GM19455 (cell line): ENCODE measurements around the gene SCAPER.

Experiments used
- ATAC-seq: cut with Tn5 transposase; IDR thresholded peaks from one replicate; pipeline ENCODE4 v1.9.1; 2021; ENCODE audit not compliant: unreplicated experiment

Gene SCAPER

GRCh38 chr15:76678766-76679165 is 226.4 kb downstream of the SCAPER start:
- ATAC-seq, result no peak

DNA sequence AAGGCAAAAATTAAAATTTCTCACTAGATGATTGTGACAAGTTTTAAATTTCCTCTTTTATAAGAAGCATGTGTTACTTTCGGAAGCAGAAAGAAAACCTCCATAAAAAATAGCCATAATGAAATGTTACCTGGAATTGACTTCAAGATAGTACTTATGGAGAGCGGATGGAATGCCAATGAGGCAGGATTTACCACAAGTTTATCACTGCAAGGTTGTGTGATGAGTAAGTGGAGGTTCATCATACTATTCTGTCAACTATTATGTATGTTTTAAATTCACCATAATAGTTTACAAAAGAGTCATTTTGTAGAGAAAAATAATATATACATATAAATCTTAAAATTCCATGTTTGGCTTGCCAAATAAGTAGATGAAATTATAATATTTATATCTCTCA is 230.3 kb downstream of the SCAPER start:
- no peak for ATAC-seq

DNA sequence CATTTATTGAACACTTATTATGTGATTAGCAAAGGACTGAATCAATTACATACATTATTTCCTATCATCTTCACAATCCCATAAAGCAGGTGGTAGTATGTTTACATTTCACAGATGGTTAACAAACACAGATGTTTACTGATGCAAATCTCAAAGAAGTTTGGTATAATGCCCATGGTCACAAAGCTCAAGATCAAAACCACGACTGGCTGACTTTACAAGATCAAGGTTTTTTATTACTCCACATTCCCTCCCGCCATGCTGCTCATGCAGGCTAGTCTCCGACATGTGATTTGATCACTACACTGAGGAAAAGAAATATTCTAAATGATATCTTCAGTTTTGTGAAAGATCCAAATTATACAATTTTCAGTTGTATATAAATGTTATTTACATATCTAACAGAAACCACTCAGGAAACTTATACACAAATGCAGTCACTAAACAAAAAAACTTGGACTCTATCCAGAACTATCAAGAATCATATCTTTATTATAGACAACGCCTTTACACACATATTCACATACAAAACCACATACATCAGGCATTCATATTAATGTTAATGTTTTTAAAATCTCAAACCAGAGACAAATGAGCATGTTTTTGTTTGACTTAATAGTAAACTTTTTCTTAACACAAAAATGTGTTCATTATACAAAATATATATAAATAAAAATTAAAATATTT is 235.5 kb downstream of the SCAPER start:
- ATAC-seq, result no peak

DNA sequence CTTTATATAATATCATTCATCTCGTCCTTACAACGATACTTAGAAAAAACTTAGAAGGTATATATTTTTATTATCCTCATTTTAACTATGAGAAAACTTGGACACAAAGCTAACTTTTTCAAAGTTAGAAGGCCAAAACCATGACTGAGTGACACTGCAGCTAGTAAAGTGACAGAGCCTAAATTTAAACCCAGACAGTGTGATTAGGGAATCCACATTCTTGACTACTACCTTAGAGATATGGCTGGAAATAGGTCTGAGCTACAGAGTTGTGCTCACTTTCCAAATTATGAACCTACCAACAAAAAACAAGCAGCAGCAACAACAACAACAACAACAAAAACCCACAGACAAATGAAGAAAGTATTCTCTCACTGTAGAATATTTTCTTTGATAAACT is 236.2 kb downstream of the SCAPER start:
- no peak for ATAC-seq

DNA sequence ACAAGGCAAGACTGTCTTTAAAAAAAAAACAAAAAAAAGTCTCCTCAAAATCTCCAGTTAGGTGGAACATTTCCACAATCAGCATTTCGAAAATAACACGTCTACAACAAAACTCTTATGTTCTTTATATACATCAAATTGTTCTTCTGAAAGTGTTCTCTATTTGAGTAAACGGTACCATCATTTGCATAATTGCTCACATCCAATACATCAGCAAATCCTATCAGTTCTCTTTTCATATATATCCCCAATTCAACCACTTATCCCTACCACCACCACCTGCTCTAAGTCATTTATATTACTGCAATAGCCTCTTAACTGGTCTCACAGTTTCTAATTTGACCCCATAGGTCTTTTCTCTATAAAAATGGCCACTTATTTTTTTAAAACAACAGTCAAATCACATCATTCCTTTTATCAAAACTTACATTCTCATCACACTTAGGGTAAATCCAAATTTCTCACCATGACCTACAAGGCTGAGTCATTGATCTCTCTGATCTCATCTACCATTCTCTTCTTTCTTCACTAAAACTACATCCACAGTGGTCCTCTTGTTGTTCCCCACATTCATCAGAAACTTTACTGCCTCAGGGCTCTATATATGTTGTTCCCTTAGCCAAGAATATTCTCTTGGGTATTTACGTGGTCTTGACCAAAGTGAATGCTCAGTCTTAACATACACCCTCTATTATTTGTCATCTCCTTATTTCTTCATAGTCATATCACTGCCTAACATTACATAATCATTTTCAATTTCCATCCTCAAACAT is 237.0 kb downstream of the SCAPER start:
- no peak for ATAC-seq

- ATAC-seq, result no peak
These were observed 240.2 kb downstream of the SCAPER start for GRCh38 chr15:76664895-76665294.

- no peak for ATAC-seq
These were observed 240.7 kb downstream of the SCAPER start for GRCh38 chr15:76664411-76664810.

GRCh38 chr15:76663529-76663928 is 241.6 kb downstream of the SCAPER start:
- ATAC-seq, result no peak

GRCh38 chr15:76648732-76649444 is 256.3 kb downstream of the SCAPER start:
- ATAC-seq, result no peak

GRCh38 chr15:76647612-76648011 is 257.5 kb downstream of the SCAPER start:
- no peak for ATAC-seq

DNA sequence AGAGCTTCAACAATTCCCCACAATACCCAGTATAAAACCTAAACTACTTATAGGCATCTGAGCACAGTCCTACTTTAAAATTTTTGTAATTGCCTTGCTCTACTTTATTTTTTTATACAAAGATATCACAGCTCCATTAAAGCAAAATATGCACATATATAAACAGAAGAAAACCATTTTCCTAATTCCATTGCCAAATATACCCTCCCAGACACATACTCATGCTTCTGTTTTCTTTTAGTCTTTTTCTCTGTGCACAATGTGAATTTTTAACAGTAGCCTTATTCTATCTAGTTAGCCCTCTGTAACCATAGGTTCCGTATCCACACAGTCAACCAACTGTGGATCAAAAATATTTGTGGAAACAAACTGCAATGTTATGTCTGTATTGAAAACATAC is 260.5 kb downstream of the SCAPER start:
- no peak for ATAC-seq

- no peak for ATAC-seq
These were observed 262.5 kb downstream of the SCAPER start for GRCh38 chr15:76642671-76643070.

- ATAC-seq, result no peak
These were observed 268.0 kb downstream of the SCAPER start for GRCh38 chr15:76637166-76637565.

GRCh38 chr15:76636059-76636458 is 269.1 kb downstream of the SCAPER start:
- ATAC-seq, result no peak

- ATAC-seq, result no peak
These were observed 278.5 kb downstream of the SCAPER start for GRCh38 chr15:76626611-76627010.

- ATAC-seq, result no peak
These were observed 279.9 kb downstream of the SCAPER start for GRCh38 chr15:76625267-76625666.

- ATAC-seq, result no peak
These were observed 290.4 kb downstream of the SCAPER start for GRCh38 chr15:76614725-76615124.

GRCh38 chr15:76588811-76589747 is 316.1 kb downstream of the SCAPER start:
- ATAC-seq, result no peak

GRCh38 chr15:76585576-76585897 is 319.6 kb downstream of the SCAPER start:
- no peak for ATAC-seq

GRCh38 chr15:76584868-76585575 is 320.1 kb downstream of the SCAPER start:
- no peak for ATAC-seq
